HepG2 (cell line): ENCODE measurements around the gene NUTF2. TPM values are rescaled to one million over a fixed set of nuclear protein-coding genes. Genes with fewer than 3 reads are reported as not detected.

ENCODE experiments used
- AHR ChIP-seq: IDR thresholded peaks from 2 replicates; pipeline ENCODE4 v1.6.1; 2018; ENCODE audit warnings: missing genetic modification reagents, missing compliant biosample characterization
- ARHGAP35 ChIP-seq: sonication (generic); formaldehyde crosslinking; IDR thresholded peaks from 2 replicates; pipeline ENCODE4 v1.9.0; 2022; ENCODE audit warnings: mild to moderate bottlenecking, inconsistent platforms, moderate library complexity, missing genetic modification reagents, borderline replicate concordance
- ATF1 ChIP-seq: IDR thresholded peaks from 2 replicates; pipeline ENCODE4 v1.6.1; 2016; ENCODE audit warnings: mild to moderate bottlenecking, control low read depth
- KLF16 ChIP-seq, 2 experiments: sonication (generic) in 1 of 2; formaldehyde crosslinking in 1 of 2; IDR thresholded peaks; 2 replicates each; pipeline versions ENCODE4 v1.6.1 to v1.8.0; 2016 to 2023; ENCODE audit warnings: missing genetic modification reagents in 2 of 2, missing compliant biosample characterization in 1 of 2
- NFE2 ChIP-seq: sonication (generic); formaldehyde crosslinking; IDR thresholded peaks from 2 replicates; pipeline ENCODE4 v1.4.0; 2020; ENCODE audit warnings: missing genetic modification reagents
- PAF1 ChIP-seq: IDR thresholded peaks from 2 replicates; pipeline ENCODE4 v1.6.1; 2016; ENCODE audit warnings: missing genetic modification reagents, missing compliant biosample characterization
- RBAK ChIP-seq: sonication (generic); formaldehyde crosslinking; IDR thresholded peaks from 2 replicates; pipeline ENCODE4 v1.5.1; 2020; ENCODE audit warnings: mild to moderate bottlenecking, missing genetic modification reagents
- RNF2 ChIP-seq: fragments of 450-650 bp; conservative IDR thresholded peaks from 2 replicates; pipeline ENCODE4 v1.6.1; 2016; ENCODE audit warnings: low read depth
- RXRB ChIP-seq: IDR thresholded peaks from 2 replicates; pipeline ENCODE4 v1.6.1; 2016; ENCODE audit warnings: borderline replicate concordance, missing genetic modification reagents, missing compliant biosample characterization
- SKI ChIP-seq: fragments of 450-650 bp; IDR thresholded peaks from one replicate; pipeline ENCODE4 v1.6.1; 2018; ENCODE audit warnings: mild to moderate bottlenecking; ENCODE audit not compliant: partially characterized antibody
- SOX6 ChIP-seq, 2 experiments: fragments of 450-650 bp in 1 of 2; sonication (generic) in 1 of 2; formaldehyde crosslinking in 1 of 2; IDR thresholded peaks; 2 replicates each; pipeline versions ENCODE4 v1.4.0 to v1.6.1; 2017 to 2020; ENCODE audit warnings: antibody characterized with exemption in 1 of 2, mild to moderate bottlenecking in 1 of 2, missing genetic modification reagents in 1 of 2
- SP1 ChIP-seq, 2 experiments: fragments of 450-650 bp in 1 of 2; sonication (generic) in 1 of 2; formaldehyde crosslinking in 1 of 2; IDR thresholded peaks; 2 replicates each; pipeline versions ENCODE4 v1.4.0 to v1.6.1; 2016 to 2020; ENCODE audit warnings: missing genetic modification reagents in 1 of 2
- TEAD3 ChIP-seq: optimal IDR thresholded peaks from 2 replicates; pipeline ENCODE3; 2016; ENCODE audit warnings: borderline replicate concordance
- XRCC5 ChIP-seq: fragments of 200-400 bp; formaldehyde crosslinking; optimal IDR thresholded peaks from 2 replicates; pipeline ENCODE3; 2017; ENCODE audit warnings: mild to moderate bottlenecking, low read length
- ZBTB2 ChIP-seq: sonication (generic); formaldehyde crosslinking; IDR thresholded peaks from 2 replicates; pipeline ENCODE4 v1.8.0; 2022; ENCODE audit warnings: low read depth, missing genetic modification reagents
- ZNF274 ChIP-seq: sonication (generic); formaldehyde crosslinking; IDR thresholded peaks from 2 replicates; pipeline ENCODE4 v1.5.1; 2020; ENCODE audit warnings: mild to moderate bottlenecking, missing genetic modification reagents
- ZNF33A ChIP-seq: sonication (generic); formaldehyde crosslinking; IDR thresholded peaks from 2 replicates; pipeline ENCODE4 v1.5.1; 2020; ENCODE audit warnings: missing genetic modification reagents, mild to moderate bottlenecking, moderate library complexity, borderline replicate concordance
- ZNF367 ChIP-seq: sonication (generic); formaldehyde crosslinking; IDR thresholded peaks from 2 replicates; pipeline ENCODE4 v1.4.0; 2020; ENCODE audit warnings: missing genetic modification reagents, borderline replicate concordance
- ZNF468 ChIP-seq: sonication (generic); formaldehyde crosslinking; IDR thresholded peaks from 2 replicates; pipeline ENCODE4 v1.8.0; 2022; ENCODE audit warnings: mild to moderate bottlenecking, moderate library complexity, missing genetic modification reagents
- ZNF550 ChIP-seq: sonication (generic); formaldehyde crosslinking; IDR thresholded peaks from 2 replicates; pipeline ENCODE4 v1.4.0; 2020; ENCODE audit warnings: mild to moderate bottlenecking, missing genetic modification reagents, borderline replicate concordance
- ZNF772 ChIP-seq: sonication (generic); formaldehyde crosslinking; IDR thresholded peaks from 2 replicates; pipeline ENCODE4 v1.5.0; 2020; ENCODE audit warnings: mild to moderate bottlenecking, missing genetic modification reagents
- ZNF816 ChIP-seq: sonication (generic); formaldehyde crosslinking; IDR thresholded peaks from 2 replicates; pipeline ENCODE4 v1.8.0; 2022; ENCODE audit warnings: missing genetic modification reagents, mild to moderate bottlenecking, borderline replicate concordance
- polyA plus RNA-seq, 8 experiments: library from polyadenylated mRNA; depleted of rRNA in 3 of 8; stranded (reverse) in 7 of 8; unstranded in 1 of 8; fragments of >200 nt; fragmentation: Illumina TruSeq in 4 of 8; extraction: Trizol in 4 of 8; gene quantifications; 2 replicates each; pipeline versions ENCODE4 v1.2.1 to v1.2.3, GENCODE V29; 2011 to 2016; ENCODE audit warnings: low read depth in 4 of 8, missing spikeins in 1 of 8, mixed read lengths in 1 of 8; ENCODE audit not compliant: insufficient read depth in 1 of 8
- total RNA-seq, 5 experiments: library from RNA; depleted of rRNA; stranded (reverse); fragments of >200 nt; fragmentation: Illumina TruSeq; extraction: Trizol; gene quantifications; 2 replicates each; pipeline ENCODE4 v1.2.3, GENCODE V29; 2016; ENCODE audit warnings: low read depth in 1 of 5
- TF ChIP-seq, protein P1 (sequence below): sonication (generic); formaldehyde crosslinking; IDR thresholded peaks from 2 replicates; pipeline ENCODE4 v1.5.0; 2020; ENCODE audit warnings: missing genetic modification reagents, mild to moderate bottlenecking, borderline replicate concordance
- TF ChIP-seq, protein P2 (sequence below): sonication (generic); formaldehyde crosslinking; IDR thresholded peaks from 2 replicates; pipeline ENCODE4 v1.4.0; 2020; ENCODE audit warnings: missing genetic modification reagents
- TF ChIP-seq, protein P3 (sequence below): sonication (generic); formaldehyde crosslinking; IDR thresholded peaks from 2 replicates; pipeline ENCODE4 v1.5.1; 2020; ENCODE audit warnings: missing genetic modification reagents, mild to moderate bottlenecking, borderline replicate concordance

NUTF2 gene
- total and polyA plus RNA-seq, 2 of the 13 experiments (the other 11 are each of a cell fraction or from before 2014, with no cell fraction given): 168 to 214 TPM

DNA sequence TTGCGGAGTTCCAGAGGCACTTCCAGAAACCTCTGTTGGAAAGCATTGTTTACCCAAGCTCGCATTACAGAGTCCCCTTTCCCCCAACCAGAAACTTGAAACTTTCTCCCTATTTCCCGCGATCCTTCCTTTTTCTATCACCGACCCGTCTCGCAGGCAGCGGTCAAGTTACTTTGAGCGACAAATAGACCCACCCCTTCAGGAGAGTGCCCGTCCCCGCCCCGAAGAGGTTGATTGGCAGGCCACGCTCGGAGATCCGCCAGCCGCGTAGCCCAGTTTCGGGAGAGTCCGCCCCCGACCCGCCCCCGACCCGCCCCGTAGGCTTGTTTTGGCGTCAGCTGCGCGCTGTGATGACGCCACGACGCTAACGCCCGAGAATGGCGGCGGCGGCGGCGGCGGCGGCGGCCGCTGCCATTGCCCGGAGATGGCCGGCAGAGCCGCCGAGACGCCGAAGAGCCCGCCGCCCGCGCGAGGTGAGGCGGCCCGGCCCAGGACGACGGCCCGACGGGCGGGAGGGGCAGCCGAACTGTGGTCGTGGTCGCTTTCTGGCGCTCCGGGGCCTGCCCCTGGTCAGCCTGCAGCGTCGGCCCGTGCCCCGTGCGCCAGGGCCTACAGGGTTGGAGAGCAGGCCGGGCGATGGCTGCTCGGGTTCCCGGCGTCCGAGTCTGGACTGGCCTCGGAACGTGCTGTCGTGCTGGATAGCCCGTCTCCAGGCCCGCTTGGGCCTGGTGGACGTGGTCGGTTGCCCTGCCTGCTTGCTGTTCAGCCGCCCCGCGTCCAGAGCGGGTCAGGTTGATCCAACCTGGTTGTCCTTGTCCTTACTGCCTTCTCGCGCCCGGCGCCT, 46.4 kb downstream of the NUTF2 start, which contains the start of gene PSKH1 (continued):
- TF ChIP-seq ZBTB2 (CRISPR knock-in tag): no peak
- TF ChIP-seq ZNF772: no peak; the same call in 1 of the 2 replicates
- TF ChIP-seq ZNF468 (CRISPR knock-in tag): peak; percentile 82; the same call in 1 of the 2 replicates
- TF ChIP-seq, protein P1, sequence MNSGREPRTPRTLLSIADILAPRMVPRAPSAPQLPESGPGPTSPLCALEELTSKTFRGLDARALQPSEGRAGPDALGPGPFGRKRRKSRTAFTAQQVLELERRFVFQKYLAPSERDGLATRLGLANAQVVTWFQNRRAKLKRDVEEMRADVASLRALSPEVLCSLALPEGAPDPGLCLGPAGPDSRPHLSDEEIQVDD (CRISPR knock-in tag): 0 out of 2 replicates have a peak, but pooled peaks have one; percentile 87
- no peak for TF ChIP-seq ZNF816 (CRISPR knock-in tag)
- no peak for TF ChIP-seq ZNF33A (CRISPR knock-in tag)
- no peak for TF ChIP-seq NFE2
- no peak for TF ChIP-seq ZNF550 (CRISPR knock-in tag)
- TF ChIP-seq SP1 (IDR thresholded peaks at IDR 0.05): no peak
- peak; percentile 96 for TF ChIP-seq SP1 (CRISPR knock-in tag; IDR thresholded peaks at IDR 0.05)
- TF ChIP-seq, protein P2, sequence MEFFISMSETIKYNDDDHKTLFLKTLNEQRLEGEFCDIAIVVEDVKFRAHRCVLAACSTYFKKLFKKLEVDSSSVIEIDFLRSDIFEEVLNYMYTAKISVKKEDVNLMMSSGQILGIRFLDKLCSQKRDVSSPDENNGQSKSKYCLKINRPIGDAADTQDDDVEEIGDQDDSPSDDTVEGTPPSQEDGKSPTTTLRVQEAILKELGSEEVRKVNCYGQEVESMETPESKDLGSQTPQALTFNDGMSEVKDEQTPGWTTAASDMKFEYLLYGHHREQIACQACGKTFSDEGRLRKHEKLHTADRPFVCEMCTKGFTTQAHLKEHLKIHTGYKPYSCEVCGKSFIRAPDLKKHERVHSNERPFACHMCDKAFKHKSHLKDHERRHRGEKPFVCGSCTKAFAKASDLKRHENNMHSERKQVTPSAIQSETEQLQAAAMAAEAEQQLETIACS (CRISPR knock-in tag): no peak
- TF ChIP-seq ARHGAP35 (CRISPR knock-in tag): peak; percentile 79; the same call in 1 of the 2 replicates
- TF ChIP-seq RXRB (CRISPR knock-in tag): peak; percentile 30; the same call in 1 of the 2 replicates
- no peak; the same call in 1 of the 2 replicates for TF ChIP-seq ZNF274 (CRISPR knock-in tag)
- TF ChIP-seq SOX6 (IDR thresholded peaks at IDR 0.05): no peak
- TF ChIP-seq SOX6 (CRISPR knock-in tag; IDR thresholded peaks at IDR 0.05): peak; percentile 30; the same call in 1 of the 2 replicates
- TF ChIP-seq AHR: peak; percentile 86; the same call in 1 of the 2 replicates
- no peak for TF ChIP-seq TEAD3
- peak; percentile 62 for TF ChIP-seq XRCC5
- peak; percentile 45; the same call in 1 of the 2 replicates for TF ChIP-seq ZNF367
- no peak for TF ChIP-seq PAF1 (CRISPR knock-in tag)
- TF ChIP-seq RBAK (CRISPR knock-in tag): no peak
- TF ChIP-seq ATF1: peak; percentile 92
- no peak for TF ChIP-seq RNF2
- TF ChIP-seq, protein P3, sequence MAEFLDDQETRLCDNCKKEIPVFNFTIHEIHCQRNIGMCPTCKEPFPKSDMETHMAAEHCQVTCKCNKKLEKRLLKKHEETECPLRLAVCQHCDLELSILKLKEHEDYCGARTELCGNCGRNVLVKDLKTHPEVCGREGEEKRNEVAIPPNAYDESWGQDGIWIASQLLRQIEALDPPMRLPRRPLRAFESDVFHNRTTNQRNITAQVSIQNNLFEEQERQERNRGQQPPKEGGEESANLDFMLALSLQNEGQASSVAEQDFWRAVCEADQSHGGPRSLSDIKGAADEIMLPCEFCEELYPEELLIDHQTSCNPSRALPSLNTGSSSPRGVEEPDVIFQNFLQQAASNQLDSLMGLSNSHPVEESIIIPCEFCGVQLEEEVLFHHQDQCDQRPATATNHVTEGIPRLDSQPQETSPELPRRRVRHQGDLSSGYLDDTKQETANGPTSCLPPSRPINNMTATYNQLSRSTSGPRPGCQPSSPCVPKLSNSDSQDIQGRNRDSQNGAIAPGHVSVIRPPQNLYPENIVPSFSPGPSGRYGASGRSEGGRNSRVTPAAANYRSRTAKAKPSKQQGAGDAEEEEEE: no peak
- TF ChIP-seq SKI: peak; percentile 6
- peak in 1 of 2 experiments; percentile 4; a peak in 1 of 4 replicates for TF ChIP-seq KLF16 (CRISPR knock-in tag; IDR thresholded peaks at IDR 0.05)
